ENCODE measurements around the gene PARVB.

PARVB gene

GRCh38 chr22:44090571-44090905 is 66.4 kb downstream of the PARVB start:
- H3K4me3 ChIP-seq (ENCODE audit: insufficient read length, low read depth): no peak overlapping the region
- H3K36me3 ChIP-seq (ENCODE audit: insufficient read depth, insufficient read length, low read length): peaks cover 4% of the 10 kb centered on the region

GRCh38 chr22:44091021-44091721 is 67.1 kb downstream of the PARVB start:
- TF ChIP-seq YY1 (IDR thresholded peaks at IDR 0.05; ENCODE audit: insufficient read depth, insufficient read length): no peak
- no peak for TF ChIP-seq SUZ12 (IDR thresholded peaks at IDR 0.05; ENCODE audit: extremely low read depth, insufficient read depth, insufficient read length)
- TF ChIP-seq ZNF274 (IDR thresholded peaks at IDR 0.05; ENCODE audit: low read depth, low read length): no peak
- Histone ChIP-seq H3K4me3 (ENCODE audit: insufficient read length, low read depth) (no peak overlapping the region), H3K9ac (ENCODE audit: insufficient read length, low read depth) (no peak overlapping the region), H3K27me3 (ENCODE audit: insufficient read depth, insufficient read length) (no peaks in the 10 kb centered on the region), H3K9me3 (ENCODE audit: insufficient read depth, low read length) (no peaks in the 10 kb centered on the region), H3K4me1 (ENCODE audit: insufficient read depth, insufficient read length) (peaks cover under 1% of the 10 kb centered on the region), H3K36me3 (ENCODE audit: insufficient read depth, insufficient read length, low read length) (peaks cover 4% of the 10 kb centered on the region)
- DNase-seq (ENCODE audit: low read depth, low spot score): no peak

More at GRCh38 chr22:44090571-44090905, 66.4 kb downstream of the PARVB start:
- no peaks in the 10 kb centered on the region for H3K27me3 ChIP-seq (ENCODE audit: insufficient read depth, insufficient read length)
- no peaks in the 10 kb centered on the region for H3K9me3 ChIP-seq (ENCODE audit: insufficient read depth, low read length)
- no peak for TF ChIP-seq SUZ12 (IDR thresholded peaks at IDR 0.05; ENCODE audit: extremely low read depth, insufficient read depth, insufficient read length)
- no peak for TF ChIP-seq ZNF274 (IDR thresholded peaks at IDR 0.05; ENCODE audit: low read depth, low read length)
- no peak for TF ChIP-seq YY1 (IDR thresholded peaks at IDR 0.05; ENCODE audit: insufficient read depth, insufficient read length)
- no peak for DNase-seq (ENCODE audit: low read depth, low spot score)
- no peak overlapping the region for H3K9ac ChIP-seq (ENCODE audit: insufficient read length, low read depth)
- H3K4me1 ChIP-seq (ENCODE audit: insufficient read depth, insufficient read length): peaks cover 2% of the 10 kb centered on the region

- no peak for TF ChIP-seq YY1 (IDR thresholded peaks at IDR 0.05; ENCODE audit: insufficient read depth, insufficient read length)
- no peak for TF ChIP-seq ZNF274 (IDR thresholded peaks at IDR 0.05; ENCODE audit: low read depth, low read length)
- no peaks in the 10 kb centered on the region for H3K27me3 ChIP-seq (ENCODE audit: insufficient read depth, insufficient read length)
- DNase-seq (ENCODE audit: low read depth, low spot score): no peak
- H3K4me1 ChIP-seq (ENCODE audit: insufficient read depth, insufficient read length): no peaks in the 10 kb centered on the region
- no peak overlapping the region for H3K4me3 ChIP-seq (ENCODE audit: insufficient read length, low read depth)
- H3K36me3 ChIP-seq (ENCODE audit: insufficient read depth, insufficient read length, low read length): peaks cover 4% of the 10 kb centered on the region
- H3K9ac ChIP-seq (ENCODE audit: insufficient read length, low read depth): no peak overlapping the region
- H3K9me3 ChIP-seq (ENCODE audit: insufficient read depth, low read length): no peaks in the 10 kb centered on the region
Observed at GRCh38 chr22:44091751-44092150, 67.6 kb downstream of the PARVB start.

GRCh38 chr22:44092636-44093220 is 68.6 kb downstream of the PARVB start:
- H3K27me3 ChIP-seq (ENCODE audit: insufficient read depth, insufficient read length): no peaks in the 10 kb centered on the region
- TF ChIP-seq SUZ12 (IDR thresholded peaks at IDR 0.05; ENCODE audit: extremely low read depth, insufficient read depth, insufficient read length) (no peak), ZNF274 (IDR thresholded peaks at IDR 0.05; ENCODE audit: low read depth, low read length) (no peak), YY1 (IDR thresholded peaks at IDR 0.05; ENCODE audit: insufficient read depth, insufficient read length) (no peak)

GRCh38 chr22:44093791-44094190 is 69.7 kb downstream of the PARVB start:
- no peak overlapping the region for H3K9ac ChIP-seq (ENCODE audit: insufficient read length, low read depth)
- no peaks in the 10 kb centered on the region for H3K27me3 ChIP-seq (ENCODE audit: insufficient read depth, insufficient read length)
- no peak for TF ChIP-seq SUZ12 (IDR thresholded peaks at IDR 0.05; ENCODE audit: extremely low read depth, insufficient read depth, insufficient read length)
- TF ChIP-seq YY1 (IDR thresholded peaks at IDR 0.05; ENCODE audit: insufficient read depth, insufficient read length): no peak
- TF ChIP-seq ZNF274 (IDR thresholded peaks at IDR 0.05; ENCODE audit: low read depth, low read length): no peak
- H3K9me3 ChIP-seq (ENCODE audit: insufficient read depth, low read length): no peaks in the 10 kb centered on the region
- no peak overlapping the region for H3K4me3 ChIP-seq (ENCODE audit: insufficient read length, low read depth)
- peaks cover 4% of the 10 kb centered on the region for H3K36me3 ChIP-seq (ENCODE audit: insufficient read depth, insufficient read length, low read length)
- DNase-seq (ENCODE audit: low read depth, low spot score): no peak
- H3K4me1 ChIP-seq (ENCODE audit: insufficient read depth, insufficient read length): no peaks in the 10 kb centered on the region

More at GRCh38 chr22:44092636-44093220, 68.6 kb downstream of the PARVB start:
- no peak overlapping the region for H3K4me3 ChIP-seq (ENCODE audit: insufficient read length, low read depth)
- H3K9ac ChIP-seq (ENCODE audit: insufficient read length, low read depth): no peak overlapping the region
- no peak for DNase-seq (ENCODE audit: low read depth, low spot score)
- no peaks in the 10 kb centered on the region for H3K4me1 ChIP-seq (ENCODE audit: insufficient read depth, insufficient read length)
- H3K9me3 ChIP-seq (ENCODE audit: insufficient read depth, low read length): no peaks in the 10 kb centered on the region
- H3K36me3 ChIP-seq (ENCODE audit: insufficient read depth, insufficient read length, low read length): peaks cover 4% of the 10 kb centered on the region

GRCh38 chr22:44094751-44095302 is 70.7 kb downstream of the PARVB start:
- Histone ChIP-seq H3K9me3 (ENCODE audit: insufficient read depth, low read length) (no peaks in the 10 kb centered on the region), H3K4me3 (ENCODE audit: insufficient read length, low read depth) (no peak overlapping the region), H3K4me1 (ENCODE audit: insufficient read depth, insufficient read length) (no peaks in the 10 kb centered on the region), H3K27me3 (ENCODE audit: insufficient read depth, insufficient read length) (no peaks in the 10 kb centered on the region), H3K36me3 (ENCODE audit: insufficient read depth, insufficient read length, low read length) (peaks cover 4% of the 10 kb centered on the region), H3K9ac (ENCODE audit: insufficient read length, low read depth) (no peak overlapping the region)
- no peak for TF ChIP-seq SUZ12 (IDR thresholded peaks at IDR 0.05; ENCODE audit: extremely low read depth, insufficient read depth, insufficient read length)
- no peak for TF ChIP-seq ZNF274 (IDR thresholded peaks at IDR 0.05; ENCODE audit: low read depth, low read length)
- no peak for TF ChIP-seq YY1 (IDR thresholded peaks at IDR 0.05; ENCODE audit: insufficient read depth, insufficient read length)
- no peak for DNase-seq (ENCODE audit: low read depth, low spot score)

- Histone ChIP-seq H3K36me3 (ENCODE audit: insufficient read depth, insufficient read length, low read length) (peaks cover 4% of the 10 kb centered on the region), H3K9me3 (ENCODE audit: insufficient read depth, low read length) (no peaks in the 10 kb centered on the region), H3K9ac (ENCODE audit: insufficient read length, low read depth) (no peak overlapping the region), H3K27me3 (ENCODE audit: insufficient read depth, insufficient read length) (no peaks in the 10 kb centered on the region), H3K4me1 (ENCODE audit: insufficient read depth, insufficient read length) (peaks cover 3% of the 10 kb centered on the region), H3K4me3 (ENCODE audit: insufficient read length, low read depth) (no peak overlapping the region)
- TF ChIP-seq YY1 (IDR thresholded peaks at IDR 0.05; ENCODE audit: insufficient read depth, insufficient read length): no peak
- no peak for TF ChIP-seq SUZ12 (IDR thresholded peaks at IDR 0.05; ENCODE audit: extremely low read depth, insufficient read depth, insufficient read length)
- TF ChIP-seq ZNF274 (IDR thresholded peaks at IDR 0.05; ENCODE audit: low read depth, low read length): no peak
- DNase-seq (ENCODE audit: low read depth, low spot score): no peak
Observed at GRCh38 chr22:44096736-44097135, 72.6 kb downstream of the PARVB start.

All from NT2/D1 (cell line).